GM12864 (cell line): ENCODE results near the gene SKA2.
"Not testable (repeated sequence)": the region's sequence is repeated elsewhere in the genome, so short reads cannot be mapped to it uniquely, and the experiment has no call there.

Experiments
- DNase-seq: peaks from one replicate; pipeline ENCODE4 v3.0.0-alpha.2; 2011; ENCODE audit warnings: low read depth
- H3K4me3 ChIP-seq: 2 replicates; pipeline ENCODE4 v1.5.1; 2011; ENCODE audit warnings: mild to moderate bottlenecking, low read depth, low read length, control low read depth
- TF ChIP-seq, protein P1 (sequence below): IDR thresholded peaks from 2 replicates; pipeline ENCODE4 v1.5.1; 2011; ENCODE audit warnings: low read depth, mild to moderate bottlenecking, moderate library complexity, low read length, control low read depth, inconsistent platforms; ENCODE audit errors: missing control alignments

The SKA2 gene

GRCh38 chr17:59141860-59142259 lies 13.1 kb downstream of the SKA2 start:
- TF ChIP-seq, protein P1, sequence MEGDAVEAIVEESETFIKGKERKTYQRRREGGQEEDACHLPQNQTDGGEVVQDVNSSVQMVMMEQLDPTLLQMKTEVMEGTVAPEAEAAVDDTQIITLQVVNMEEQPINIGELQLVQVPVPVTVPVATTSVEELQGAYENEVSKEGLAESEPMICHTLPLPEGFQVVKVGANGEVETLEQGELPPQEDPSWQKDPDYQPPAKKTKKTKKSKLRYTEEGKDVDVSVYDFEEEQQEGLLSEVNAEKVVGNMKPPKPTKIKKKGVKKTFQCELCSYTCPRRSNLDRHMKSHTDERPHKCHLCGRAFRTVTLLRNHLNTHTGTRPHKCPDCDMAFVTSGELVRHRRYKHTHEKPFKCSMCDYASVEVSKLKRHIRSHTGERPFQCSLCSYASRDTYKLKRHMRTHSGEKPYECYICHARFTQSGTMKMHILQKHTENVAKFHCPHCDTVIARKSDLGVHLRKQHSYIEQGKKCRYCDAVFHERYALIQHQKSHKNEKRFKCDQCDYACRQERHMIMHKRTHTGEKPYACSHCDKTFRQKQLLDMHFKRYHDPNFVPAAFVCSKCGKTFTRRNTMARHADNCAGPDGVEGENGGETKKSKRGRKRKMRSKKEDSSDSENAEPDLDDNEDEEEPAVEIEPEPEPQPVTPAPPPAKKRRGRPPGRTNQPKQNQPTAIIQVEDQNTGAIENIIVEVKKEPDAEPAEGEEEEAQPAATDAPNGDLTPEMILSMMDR: no peak
- no peak overlapping the region for H3K4me3 ChIP-seq
- no peak for DNase-seq

DNA sequence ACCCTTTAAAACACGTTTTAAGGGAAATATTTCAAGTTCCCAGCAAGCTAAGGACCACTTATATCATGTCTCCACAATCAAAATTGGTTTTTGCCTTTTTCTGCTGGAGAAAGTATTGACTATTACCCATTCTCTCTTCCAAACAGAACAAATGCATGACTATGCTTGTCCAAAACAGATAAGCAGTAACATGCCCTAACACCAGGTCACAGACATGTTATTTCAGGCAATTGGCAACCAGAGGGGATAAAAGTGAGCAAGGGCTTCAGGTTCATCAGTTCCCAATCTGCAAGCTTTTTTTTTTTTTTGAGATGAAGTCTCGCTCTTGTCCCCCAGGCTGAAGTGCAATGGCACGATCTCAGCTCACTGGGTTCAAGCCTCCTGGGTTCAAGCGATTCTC lies 15.0 kb downstream of the SKA2 start:
- TF ChIP-seq, protein P1: no peak
- no peak overlapping the region for H3K4me3 ChIP-seq
- DNase-seq: no peak

GRCh38 chr17:59138339-59138738 lies 16.6 kb downstream of the SKA2 start:
- not testable (repeated sequence) for H3K4me3 ChIP-seq, DNase-seq

DNA sequence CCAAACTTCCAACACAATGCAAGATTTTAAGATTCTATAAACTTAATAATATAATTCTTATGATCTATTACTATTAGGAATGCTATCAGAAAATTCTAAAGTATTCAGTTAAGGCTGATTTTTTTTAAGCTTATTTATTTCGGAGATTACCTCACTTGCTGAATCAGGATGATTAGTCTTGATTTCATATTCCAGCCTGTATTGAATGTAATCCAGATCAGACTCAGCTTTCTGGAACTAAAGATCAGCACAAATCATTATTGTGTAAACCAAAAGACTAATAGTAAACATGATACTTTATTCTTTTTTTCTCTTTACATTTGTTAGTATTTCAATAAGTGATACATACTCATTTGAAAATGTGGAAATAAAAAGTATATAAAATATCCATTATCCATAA lies 23.9 kb downstream of the SKA2 start:
- H3K4me3 ChIP-seq: no peak overlapping the region
- TF ChIP-seq, protein P1: no peak
- DNase-seq: no peak

- no peak overlapping the region for H3K4me3 ChIP-seq
- DNase-seq: no peak
- TF ChIP-seq, protein P1: no peak
These were observed 25.2 kb downstream of the SKA2 start for GRCh38 chr17:59129814-59130213.

DNA sequence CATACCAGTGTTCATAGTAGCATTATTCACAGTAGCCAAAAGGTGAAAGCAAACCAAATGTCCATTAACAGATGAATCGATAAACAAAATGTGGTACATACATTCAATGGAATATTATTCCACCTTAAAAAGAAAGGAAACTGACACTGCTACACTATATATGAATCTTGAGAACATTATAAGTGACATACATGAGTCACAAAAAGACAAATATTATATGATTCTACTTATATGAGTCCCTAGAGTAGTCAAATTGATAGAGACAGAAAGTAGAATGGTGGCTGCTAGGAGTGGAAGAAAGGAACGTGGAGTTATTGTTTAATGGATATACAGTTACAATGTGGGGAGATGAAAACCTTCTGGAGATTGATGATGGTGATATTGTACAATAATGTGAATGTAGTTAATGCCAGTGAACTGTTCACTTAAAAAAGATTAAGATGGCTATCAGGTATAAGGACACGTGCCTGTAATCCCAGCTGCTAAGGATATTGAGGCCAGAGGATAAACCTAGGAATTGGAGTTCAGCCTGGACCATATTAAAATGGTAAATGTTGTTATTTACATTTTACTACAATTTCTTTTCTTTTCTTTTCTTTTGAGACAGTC lies 28.1 kb downstream of the SKA2 start:
- TF ChIP-seq, protein P1: no peak
- H3K4me3 ChIP-seq: no peak overlapping the region
- no peak for DNase-seq

- peak; percentile 59 for DNase-seq
- no peak overlapping the region for H3K4me3 ChIP-seq
- TF ChIP-seq, protein P1: no peak
These were observed 30.3 kb downstream of the SKA2 start for GRCh38 chr17:59124665-59125064.
